ENCODE data around the gene CLTB.

The CLTB gene

GRCh38 chr5:176454724-176455394 is 38.5 kb upstream of the CLTB start:
- Histone ChIP-seq H3K9me3 (no peaks in the 10 kb centered on the region), H3K27me3 (no peaks in the 10 kb centered on the region), H3K36me3 (peaks cover 0 to 11% (median 7%) of the 10 kb centered on the region in 3 donors), H3K4me1 (peaks cover 0 to 52% (median 8%) of the 10 kb centered on the region in 4 donors), H3K27ac (no peak overlapping the region), H3K4me3 (no peak overlapping the region)
- DNase-seq = no peak
- TF ChIP-seq CTCF (IDR thresholded peaks at IDR 0.05) = no peak
- intact Hi-C loops (cut with DNase I; ENCODE audit: low total_unique reads) = no loop called here

- Histone ChIP-seq H3K36me3 (peaks cover 0 to 11% (median 7%) of the 10 kb centered on the region in 3 donors), H3K27ac (no peak overlapping the region), H3K27me3 (no peaks in the 10 kb centered on the region), H3K4me3 (no peak overlapping the region), H3K9me3 (no peaks in the 10 kb centered on the region), H3K4me1 (peaks cover 0 to 49% (median 19%) of the 10 kb centered on the region in 4 donors)
- intact Hi-C loops (cut with DNase I; ENCODE audit: low total_unique reads) = no loop called here
- TF ChIP-seq CTCF (IDR thresholded peaks at IDR 0.05) = no peak
- DNase-seq = no peak
These were observed 33.7 kb upstream of the CLTB start for GRCh38 chr5:176450077-176450476.

- peaks cover 0 to 1% (median 0%) of the 10 kb centered on the region in 3 donors for H3K36me3 ChIP-seq
- H3K27me3 ChIP-seq = no peaks in the 10 kb centered on the region
- peaks cover 0 to 46% (median 19%) of the 10 kb centered on the region in 4 donors for H3K4me1 ChIP-seq
- H3K27ac ChIP-seq = peak within 1 kb of the TSS; percentile 94 to 95
- H3K9me3 ChIP-seq = no peaks in the 10 kb centered on the region
- peak; percentile 96 to 98 for DNase-seq
- TF ChIP-seq CTCF (IDR thresholded peaks at IDR 0.05) = peak; percentile 97 to 99
- intact Hi-C loops (cut with DNase I; ENCODE audit: low total_unique reads) = loop anchor here (1.0 to 5.0 kb wide), 2 partner anchors 32 to 89 kb away; partner anchors contain the start of genes CLTB and RNF44
- H3K4me3 ChIP-seq = peak within 1 kb of the TSS; percentile 69 to 89
These were observed 31.8 kb upstream of the CLTB start, which contains the start of gene FAF2 for GRCh38 chr5:176447978-176448608. FAF2 (plus strand) TSS chr5:176448385; CDS start chr5:176448408, 23 bp downstream.

- DNase-seq = no peak
- intact Hi-C loops (cut with DNase I; ENCODE audit: low total_unique reads) = loop anchor here (5.0 kb wide), 1 partner anchor 90 kb away; the partner anchor contains the start of gene RNF44
- no peaks in the 10 kb centered on the region for H3K9me3 ChIP-seq
- H3K27me3 ChIP-seq = no peaks in the 10 kb centered on the region
- peak overlapping the region; percentile 94 to 95 for H3K27ac ChIP-seq
- peaks cover 0 to 41% (median 19%) of the 10 kb centered on the region in 4 donors for H3K4me1 ChIP-seq
- H3K4me3 ChIP-seq = peak overlapping the region; percentile 69 to 89
- no peak for TF ChIP-seq CTCF (IDR thresholded peaks at IDR 0.05)
- no peaks in the 10 kb centered on the region for H3K36me3 ChIP-seq
These were observed 31.2 kb upstream of the CLTB start for GRCh38 chr5:176447591-176447977.

GRCh38 chr5:176446884-176447590 is 30.7 kb upstream of the CLTB start:
- Histone ChIP-seq H3K27ac (peak overlapping the region; percentile 94 to 95), H3K27me3 (no peaks in the 10 kb centered on the region), H3K4me1 (peaks cover 0 to 36% (median 19%) of the 10 kb centered on the region in 4 donors), H3K36me3 (no peaks in the 10 kb centered on the region), H3K4me3 (peak overlapping the region; percentile 69 to 89), H3K9me3 (no peaks in the 10 kb centered on the region)
- no peak for TF ChIP-seq CTCF (IDR thresholded peaks at IDR 0.05)
- intact Hi-C loops (cut with DNase I; ENCODE audit: low total_unique reads) = loop anchor here (5.0 kb wide), 1 partner anchor 90 kb away; the partner anchor contains the start of gene RNF44
- peak; percentile 26 to 65 for DNase-seq

Measured in tibial artery (tissue), 4 donors.